ENCODE data around the gene UBE2E1. TPM values are rescaled to one million over a fixed set of nuclear protein-coding genes. Genes with fewer than 3 reads are reported as not detected.

UBE2E1 gene
- 10 to 100 TPM; 55.6 to 58.5 TPM for total RNA-seq

DNA sequence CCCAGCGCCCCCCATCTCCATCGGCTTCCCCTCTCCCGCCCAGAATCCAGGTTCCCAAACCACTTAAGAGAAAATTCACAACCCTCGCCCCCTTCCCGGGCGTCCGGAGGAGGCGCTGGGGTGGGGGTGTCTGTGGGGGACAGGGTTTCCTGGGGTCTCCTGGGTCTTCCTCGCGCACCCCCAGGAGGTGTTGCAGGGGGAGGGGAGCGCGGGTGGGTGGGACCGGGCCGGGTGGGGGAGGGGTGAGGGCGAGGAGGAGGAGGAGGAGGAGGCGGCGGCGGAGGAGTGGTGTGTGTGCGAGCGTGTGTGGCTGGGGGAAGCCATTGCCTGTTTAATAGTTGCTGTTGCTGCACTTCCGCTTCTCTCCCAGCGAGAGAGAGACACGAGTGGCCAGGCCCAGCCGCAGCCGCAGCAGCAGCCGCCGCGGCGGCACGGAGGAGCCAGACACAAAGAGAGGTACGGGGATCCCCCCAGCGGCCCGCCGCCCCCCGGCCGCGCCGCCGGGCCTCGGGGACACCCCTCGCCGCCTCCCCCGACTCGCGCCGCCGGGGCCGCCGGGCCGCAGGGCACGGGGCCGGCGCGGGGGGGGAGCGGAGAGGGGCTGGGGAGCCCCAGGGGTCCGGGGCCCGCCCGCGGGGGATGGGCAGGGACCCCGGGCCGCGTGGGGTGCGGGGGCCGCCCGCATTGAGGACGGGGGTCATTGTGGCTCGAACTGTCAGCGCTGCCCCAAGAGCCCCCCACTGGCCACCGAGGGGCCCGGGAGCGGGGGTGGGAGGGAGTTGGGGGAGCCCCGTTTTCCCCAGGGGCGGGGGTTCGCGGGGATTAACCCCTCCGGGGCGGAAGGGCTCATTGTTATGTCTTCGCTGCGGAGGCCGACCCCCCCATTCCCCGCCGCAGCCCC lies at the start of gene UBE2E1:
Gene UBE2E1 (plus strand): TSS at position 323 of the 901 bp plus-strand sequence. CDS start 1,315 bp downstream, outside the sequence.
- DNase-seq (peak; percentile 83), ATAC-seq (peak; percentile 82)
- Mint-ChIP-seq H3K4me1 (peaks cover 38% of the 10 kb centered on the region), H3K9me3 (ENCODE audit: low read depth) (no peaks in the 10 kb centered on the region), H3K27me3 (peaks cover 33% of the 10 kb centered on the region), H3K27ac (peak within 1 kb of the TSS; percentile 89), H3K4me3 (peak within 1 kb of the TSS; percentile 83), H3K36me3 (peaks cover 23% of the 10 kb centered on the region)
- CTCF ChIA-PET, result no interaction called here

DNA sequence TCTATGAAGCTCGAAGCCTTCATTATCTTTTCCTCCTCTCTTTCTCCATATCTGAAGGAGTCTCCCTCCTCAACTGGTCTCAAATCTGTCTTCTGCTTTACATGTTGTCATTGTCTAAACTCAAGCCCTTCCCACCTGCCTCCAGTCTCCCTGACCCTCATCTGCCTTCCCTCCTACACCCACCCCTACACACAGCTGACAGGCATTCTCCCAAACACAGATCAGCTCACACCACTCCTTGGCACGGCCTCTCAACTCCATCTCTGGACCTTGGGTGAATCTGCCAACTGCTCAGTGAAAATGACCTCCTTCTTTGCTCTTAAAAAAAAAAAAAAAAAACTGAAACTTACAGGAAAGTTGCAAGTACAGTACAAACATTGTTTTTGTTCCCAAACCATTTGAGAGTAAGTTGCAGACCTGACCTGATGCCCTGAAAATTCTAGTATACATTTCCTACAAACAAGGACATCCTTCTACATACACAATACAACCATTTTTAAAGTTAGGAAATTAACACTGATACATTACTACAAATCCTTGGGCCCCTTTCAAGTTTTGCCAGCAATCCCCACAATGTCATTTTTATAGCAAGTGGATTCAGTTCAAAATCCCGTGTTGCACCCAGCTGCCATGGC lies 49.4 kb upstream of the UBE2E1 start:
- Mint-ChIP-seq H3K27me3 (peaks cover 29% of the 10 kb centered on the region), H3K36me3 (no peaks in the 10 kb centered on the region), H3K27ac (no peak overlapping the region), H3K4me1 (peaks cover 14% of the 10 kb centered on the region), H3K4me3 (no peak overlapping the region), H3K9me3 (ENCODE audit: low read depth) (no peaks in the 10 kb centered on the region)
- ATAC-seq, result no peak
- no peak for DNase-seq
- CTCF ChIA-PET, result no interaction called here

DNA sequence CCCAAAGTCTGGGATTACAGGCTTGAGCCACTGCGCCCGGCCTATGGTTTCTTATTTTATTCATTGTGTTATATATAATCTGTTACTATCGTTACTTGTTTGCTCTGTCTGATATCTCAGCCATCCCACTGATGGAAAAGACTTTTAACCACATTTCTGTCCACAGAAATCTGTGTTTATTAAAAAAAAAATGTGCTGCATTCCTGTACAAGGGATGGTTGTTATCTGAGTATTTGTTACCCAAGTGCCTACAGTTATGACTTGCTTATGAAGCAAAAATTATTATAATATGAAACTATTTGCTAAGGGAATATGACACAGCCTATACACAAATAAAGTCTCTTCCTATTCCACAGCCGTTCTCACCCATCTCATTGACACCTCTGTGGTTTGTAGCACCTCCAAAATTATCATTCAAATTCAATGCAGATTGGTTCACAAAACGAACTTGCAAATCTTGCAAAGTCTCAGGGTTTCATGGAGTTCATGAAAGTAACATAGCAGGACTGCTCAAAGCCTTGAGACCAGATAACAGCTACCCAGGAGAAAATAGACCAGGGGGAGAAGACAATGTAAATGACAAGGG lies 47.4 kb upstream of the UBE2E1 start:
- CTCF ChIA-PET, result interaction anchor here (0.6 kb wide), 1 partner anchor 28 kb away, joined by 3 read pairs; no protein-coding TSS in a partner anchor
- Mint-ChIP-seq H3K36me3 (no peaks in the 10 kb centered on the region), H3K27ac (no peak overlapping the region), H3K9me3 (ENCODE audit: low read depth) (no peaks in the 10 kb centered on the region), H3K4me1 (peaks cover 31% of the 10 kb centered on the region), H3K4me3 (no peak overlapping the region), H3K27me3 (peaks cover 35% of the 10 kb centered on the region)
- ATAC-seq (no peak), DNase-seq (no peak)

DNA sequence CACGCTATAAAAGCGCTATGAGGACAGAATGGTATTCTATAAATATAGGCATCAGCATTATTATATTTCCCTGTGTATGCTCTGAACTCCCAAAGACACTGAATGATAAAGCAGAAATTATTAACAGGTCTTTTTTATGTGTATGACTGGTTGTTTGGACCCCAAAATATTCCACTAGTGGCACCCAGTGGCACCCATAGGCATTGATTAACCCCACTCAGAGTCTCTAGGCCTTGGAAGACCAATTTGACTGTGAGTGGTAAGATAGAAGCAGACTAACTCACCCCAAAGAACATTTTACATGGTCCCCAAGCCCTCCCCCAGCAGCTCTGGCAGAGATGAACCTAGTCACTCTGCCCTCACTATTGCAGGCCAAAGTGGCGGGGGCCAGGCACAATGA lies 45.4 kb upstream of the UBE2E1 start:
- DNase-seq, result no peak
- peaks cover 31% of the 10 kb centered on the region for H3K4me1 Mint-ChIP-seq
- H3K36me3 Mint-ChIP-seq, result no peaks in the 10 kb centered on the region
- peaks cover 35% of the 10 kb centered on the region for H3K27me3 Mint-ChIP-seq
- no peak overlapping the region for H3K27ac Mint-ChIP-seq
- CTCF ChIA-PET, result interaction anchor here (1.2 to 1.5 kb wide), 3 partner anchors 10 to 29 kb away, joined by 3 to 4 read pairs (median 3); no protein-coding TSS in a partner anchor
- ATAC-seq, result no peak
- no peaks in the 10 kb centered on the region for H3K9me3 Mint-ChIP-seq (ENCODE audit: low read depth)
- no peak overlapping the region for H3K4me3 Mint-ChIP-seq

DNA sequence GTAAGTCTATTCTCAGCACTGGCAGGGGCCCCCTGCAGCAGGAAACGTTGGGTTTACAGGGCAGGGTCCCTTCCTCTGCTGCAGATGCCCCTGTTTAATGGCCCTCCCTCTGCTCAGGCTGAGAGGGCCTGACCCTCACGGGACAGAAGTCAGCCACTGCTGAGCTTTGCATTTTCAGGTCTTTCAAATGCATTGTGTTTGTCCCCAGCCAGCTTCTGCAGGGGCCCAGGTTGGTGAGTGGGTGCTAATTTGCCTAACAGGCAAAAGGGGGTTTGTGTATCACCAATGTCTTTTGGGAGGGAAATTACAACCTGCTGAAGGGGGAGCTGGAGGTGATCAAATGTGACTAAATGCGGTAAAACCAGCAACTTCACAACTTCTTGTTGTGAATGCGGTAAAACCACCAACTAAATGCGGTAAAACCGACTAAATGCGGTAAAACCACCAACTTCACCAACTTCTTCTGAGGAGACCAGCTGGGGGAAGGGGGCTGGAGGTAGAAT lies 44.8 kb upstream of the UBE2E1 start:
- no peak for ATAC-seq
- H3K4me1 Mint-ChIP-seq, result peaks cover 31% of the 10 kb centered on the region
- H3K4me3 Mint-ChIP-seq, result no peak overlapping the region
- peaks cover 35% of the 10 kb centered on the region for H3K27me3 Mint-ChIP-seq
- no peak for DNase-seq
- no peaks in the 10 kb centered on the region for H3K9me3 Mint-ChIP-seq (ENCODE audit: low read depth)
- peak overlapping the region; percentile 46 for H3K27ac Mint-ChIP-seq
- no peaks in the 10 kb centered on the region for H3K36me3 Mint-ChIP-seq
- CTCF ChIA-PET, result interaction anchor here (1.2 to 1.5 kb wide), 3 partner anchors 9 to 28 kb away, joined by 3 to 4 read pairs (median 3); no protein-coding TSS in a partner anchor

DNA sequence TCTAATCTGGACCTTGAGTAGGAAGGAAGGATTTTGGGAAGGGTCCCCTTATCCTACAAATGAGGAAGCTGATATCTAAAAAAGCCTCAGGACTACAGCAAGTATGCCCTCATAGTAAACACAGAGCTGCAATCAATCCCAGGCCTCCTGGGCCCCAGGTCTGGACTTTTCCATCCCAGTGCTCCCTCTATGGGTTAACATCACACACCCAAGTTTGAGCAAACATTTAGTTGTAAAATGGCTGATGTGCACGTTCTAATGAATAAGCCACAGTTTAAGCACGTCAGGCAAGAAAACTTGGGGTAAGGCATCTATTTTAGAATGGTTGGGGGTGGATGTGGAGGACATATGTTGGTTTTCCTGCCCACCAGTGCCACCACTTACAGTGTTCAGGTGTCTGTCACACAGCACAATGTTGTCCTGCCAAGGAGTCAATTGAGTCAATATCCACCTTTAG lies 44.3 kb upstream of the UBE2E1 start:
- DNase-seq (peak; percentile 51), ATAC-seq (peak; percentile 32)
- peak overlapping the region; percentile 56 for H3K27ac Mint-ChIP-seq
- CTCF ChIA-PET, result interaction anchor here (1.2 to 1.5 kb wide), 3 partner anchors 8 to 28 kb away, joined by 3 to 4 read pairs (median 3); no protein-coding TSS in a partner anchor
- no peaks in the 10 kb centered on the region for H3K9me3 Mint-ChIP-seq (ENCODE audit: low read depth)
- no peaks in the 10 kb centered on the region for H3K36me3 Mint-ChIP-seq
- peaks cover 31% of the 10 kb centered on the region for H3K4me1 Mint-ChIP-seq
- H3K4me3 Mint-ChIP-seq, result no peak overlapping the region
- peaks cover 31% of the 10 kb centered on the region for H3K27me3 Mint-ChIP-seq

DNA sequence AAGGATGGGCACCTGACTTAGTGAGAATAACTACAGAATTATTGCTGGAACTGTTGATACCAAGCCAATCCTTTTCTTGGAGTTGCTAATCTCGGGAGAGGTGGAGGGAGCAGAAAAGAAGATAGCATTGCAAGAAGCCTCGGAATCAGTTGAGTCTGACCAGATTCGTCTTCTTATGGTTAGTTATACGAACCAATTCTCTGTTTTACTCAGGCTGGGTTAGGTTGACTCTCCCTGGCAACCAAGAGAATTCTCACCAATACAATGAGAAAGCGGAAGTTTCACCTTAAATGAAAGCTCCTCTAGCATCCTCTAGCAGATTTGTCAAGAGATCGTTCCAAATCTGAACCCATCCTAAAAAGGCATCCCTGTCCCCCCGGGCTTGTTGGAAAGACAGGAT lies 43.5 kb upstream of the UBE2E1 start:
- Mint-ChIP-seq H3K4me1 (peaks cover 31% of the 10 kb centered on the region), H3K36me3 (no peaks in the 10 kb centered on the region), H3K9me3 (ENCODE audit: low read depth) (no peaks in the 10 kb centered on the region), H3K27me3 (peaks cover 30% of the 10 kb centered on the region), H3K4me3 (peak overlapping the region; percentile 35), H3K27ac (peak overlapping the region; percentile 29)
- CTCF ChIA-PET, result no interaction called here
- peak; percentile 80 for ATAC-seq
- peak; percentile 55 for DNase-seq

DNA sequence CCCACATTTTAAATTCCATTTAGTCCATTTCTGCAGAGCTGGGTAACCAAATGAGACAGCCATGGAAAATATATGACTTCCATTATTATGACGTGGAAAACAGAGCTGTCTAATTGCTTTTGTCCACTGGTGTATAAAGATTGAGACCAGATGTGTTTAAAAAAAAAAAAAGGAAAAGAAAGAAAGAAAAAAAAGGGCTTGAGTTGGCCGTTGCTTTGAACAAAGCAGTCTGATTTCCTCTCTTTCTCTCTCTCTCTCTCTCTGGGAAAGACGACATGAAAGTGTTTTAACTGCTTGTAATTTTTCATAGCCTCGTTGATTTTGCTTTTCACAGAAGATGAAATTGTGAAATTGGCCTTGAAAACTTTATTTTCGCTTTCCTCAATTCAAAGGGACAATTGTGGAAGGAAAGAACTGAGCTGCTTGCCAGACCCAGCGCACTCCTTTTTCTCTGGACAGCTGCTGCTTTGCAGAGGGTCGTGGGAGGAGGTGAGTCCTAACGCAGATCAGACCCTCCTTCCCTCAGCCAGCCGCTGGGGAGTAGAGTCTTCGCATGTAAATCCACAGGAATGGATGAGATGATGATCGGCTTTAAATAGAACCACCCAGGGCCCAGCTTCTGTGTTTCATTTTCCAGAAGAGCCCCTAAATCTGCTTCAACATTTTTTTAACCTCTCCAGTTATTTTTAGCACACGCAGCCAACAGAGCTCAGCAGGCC lies 42.8 kb upstream of the UBE2E1 start:
- DNase-seq (no peak), ATAC-seq (no peak)
- peaks cover 30% of the 10 kb centered on the region for H3K27me3 Mint-ChIP-seq
- no peaks in the 10 kb centered on the region for H3K9me3 Mint-ChIP-seq (ENCODE audit: low read depth)
- H3K4me3 Mint-ChIP-seq, result no peak overlapping the region
- H3K4me1 Mint-ChIP-seq, result peaks cover 31% of the 10 kb centered on the region
- no peak overlapping the region for H3K27ac Mint-ChIP-seq
- CTCF ChIA-PET, result no interaction called here
- no peaks in the 10 kb centered on the region for H3K36me3 Mint-ChIP-seq

DNA sequence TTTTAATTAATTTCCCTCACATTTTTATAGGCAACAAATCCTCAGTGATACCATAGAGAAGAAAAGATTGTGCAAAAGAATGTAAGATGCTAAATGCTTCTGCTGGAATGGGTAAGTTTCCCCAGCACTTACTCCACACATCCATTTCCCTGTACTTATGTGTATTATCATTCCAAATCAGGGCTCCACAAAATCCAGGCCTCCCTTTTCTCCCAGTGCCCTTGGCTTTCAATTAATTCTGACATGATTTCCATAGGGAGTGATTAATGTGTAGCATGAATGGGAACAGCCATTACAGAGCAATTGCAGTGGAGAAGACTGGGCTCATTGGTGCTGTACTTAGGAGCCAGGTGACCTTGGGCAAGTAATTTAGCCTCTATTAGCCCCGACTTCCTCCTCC lies 41.3 kb upstream of the UBE2E1 start:
- Mint-ChIP-seq H3K36me3 (no peaks in the 10 kb centered on the region), H3K4me3 (no peak overlapping the region), H3K4me1 (peaks cover 31% of the 10 kb centered on the region), H3K27me3 (peaks cover 22% of the 10 kb centered on the region), H3K9me3 (ENCODE audit: low read depth) (no peaks in the 10 kb centered on the region), H3K27ac (no peak overlapping the region)
- ATAC-seq (no peak), DNase-seq (no peak)
- CTCF ChIA-PET, result no interaction called here

DNA sequence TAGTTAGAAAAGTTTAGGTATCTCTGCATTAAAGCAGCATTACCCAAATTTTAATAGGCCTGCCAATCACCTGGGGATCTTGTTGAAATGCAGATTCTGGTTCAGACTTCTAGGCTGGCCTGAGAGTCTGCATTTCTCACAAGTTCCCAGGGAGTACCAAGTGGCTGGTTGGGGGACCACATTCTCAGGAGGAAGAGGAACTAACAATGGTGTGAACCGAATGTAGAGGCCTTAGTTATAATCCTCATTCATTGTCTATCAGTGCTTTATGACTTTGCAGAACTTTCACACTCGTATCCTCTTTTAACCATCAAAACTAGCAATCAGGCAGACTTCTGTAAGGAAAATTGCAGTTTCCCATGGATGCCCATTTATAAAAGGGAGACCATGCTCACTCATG lies 38.2 kb upstream of the UBE2E1 start:
- DNase-seq, result no peak
- H3K27ac Mint-ChIP-seq, result no peak overlapping the region
- H3K9me3 Mint-ChIP-seq (ENCODE audit: low read depth), result no peaks in the 10 kb centered on the region
- H3K27me3 Mint-ChIP-seq, result peaks cover 19% of the 10 kb centered on the region
- H3K36me3 Mint-ChIP-seq, result no peaks in the 10 kb centered on the region
- H3K4me1 Mint-ChIP-seq, result peaks cover 5% of the 10 kb centered on the region
- CTCF ChIA-PET, result no interaction called here
- no peak overlapping the region for H3K4me3 Mint-ChIP-seq
- ATAC-seq, result no peak

DNA sequence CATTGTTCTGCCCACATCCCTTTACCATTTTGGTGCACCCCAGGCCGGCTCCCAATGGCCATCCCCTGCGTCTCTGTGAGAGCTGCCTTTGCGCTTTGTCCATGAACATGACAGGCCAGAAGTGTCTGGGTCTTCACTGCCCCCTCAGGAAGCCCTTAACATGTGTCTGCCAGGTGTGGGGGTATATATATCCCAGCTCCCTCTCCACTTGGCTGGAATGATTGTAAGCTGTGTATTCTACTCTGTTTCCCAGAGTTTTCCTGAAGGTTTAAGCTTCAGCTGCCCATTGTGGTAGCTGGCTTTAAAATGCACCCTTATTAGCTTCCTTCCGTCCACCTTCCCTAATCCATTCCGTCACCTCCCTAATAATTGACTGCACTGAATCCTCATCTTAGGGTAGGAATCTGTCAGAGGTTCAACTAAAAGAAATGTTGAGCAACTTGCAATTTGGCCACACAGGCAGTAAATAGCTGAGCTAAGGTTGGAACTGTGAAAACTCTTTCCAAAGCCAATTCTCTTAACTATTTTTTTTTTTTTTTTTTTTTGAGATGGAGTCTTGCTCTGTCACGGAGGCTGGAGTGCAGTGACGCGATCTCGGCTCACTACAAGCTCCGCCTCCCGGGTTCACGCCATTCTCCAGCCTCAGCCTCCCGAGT lies 30.4 kb upstream of the UBE2E1 start:
- no peaks in the 10 kb centered on the region for H3K9me3 Mint-ChIP-seq (ENCODE audit: low read depth)
- peaks cover 18% of the 10 kb centered on the region for H3K27me3 Mint-ChIP-seq
- DNase-seq (no peak), ATAC-seq (no peak)
- H3K36me3 Mint-ChIP-seq, result no peaks in the 10 kb centered on the region
- CTCF ChIA-PET, result no interaction called here
- no peak overlapping the region for H3K4me3 Mint-ChIP-seq
- no peak overlapping the region for H3K27ac Mint-ChIP-seq
- no peaks in the 10 kb centered on the region for H3K4me1 Mint-ChIP-seq

DNA sequence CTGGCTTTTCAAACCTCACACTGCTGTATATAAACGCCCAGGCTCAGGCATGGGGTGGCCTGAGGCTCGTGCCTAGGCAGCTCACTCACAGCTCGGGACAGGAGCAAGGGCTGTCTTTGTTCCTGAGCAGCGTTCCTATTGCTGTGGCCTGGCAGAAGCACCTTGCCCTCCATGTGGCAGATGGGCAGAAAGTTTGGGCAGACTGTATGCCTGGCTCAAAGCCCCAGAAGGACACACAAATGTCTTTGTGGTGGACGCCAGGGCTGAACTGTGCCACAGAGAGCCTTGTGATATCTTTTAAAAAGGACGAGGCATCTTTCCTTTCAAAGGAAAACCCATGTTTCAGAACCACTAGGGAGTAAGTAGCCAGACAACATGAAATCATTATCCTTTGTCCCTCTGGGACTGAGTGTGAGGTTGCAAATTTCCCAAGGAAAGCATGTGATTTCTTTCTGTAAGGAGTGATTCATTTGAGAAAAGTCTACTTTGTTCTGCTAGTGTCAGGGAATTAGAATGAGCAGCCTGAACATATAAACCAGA lies 29.3 kb upstream of the UBE2E1 start:
- H3K36me3 Mint-ChIP-seq, result no peaks in the 10 kb centered on the region
- no peak overlapping the region for H3K4me3 Mint-ChIP-seq
- DNase-seq (no peak), ATAC-seq (no peak)
- CTCF ChIA-PET, result no interaction called here
- H3K27me3 Mint-ChIP-seq, result peaks cover 18% of the 10 kb centered on the region
- no peaks in the 10 kb centered on the region for H3K4me1 Mint-ChIP-seq
- no peak overlapping the region for H3K27ac Mint-ChIP-seq
- no peaks in the 10 kb centered on the region for H3K9me3 Mint-ChIP-seq (ENCODE audit: low read depth)
